Superior temporal gyrus (tissue), 1 donor: ENCODE data around the gene ZBTB20.

Experiments
- DNase-seq: peaks from one replicate; pipeline ENCODE4 v3.0.0-alpha.2; 2016; ENCODE audit errors: extremely low spot score

Gene ZBTB20

GRCh38 chr3:114490829-114491228 lies 656.3 kb downstream of the ZBTB20 start:
- DNase-seq, result no peak

- DNase-seq, result no peak
Observed at GRCh38 chr3:114487502-114487901, 659.6 kb downstream of the ZBTB20 start.

- no peak for DNase-seq
Observed at GRCh38 chr3:114484919-114485318, 662.2 kb downstream of the ZBTB20 start.

GRCh38 chr3:114481113-114481512 lies 666.0 kb downstream of the ZBTB20 start:
- no peak for DNase-seq

GRCh38 chr3:114480442-114480841 lies 666.6 kb downstream of the ZBTB20 start:
- no peak for DNase-seq

- no peak for DNase-seq
Observed at GRCh38 chr3:114478801-114479200, 668.3 kb downstream of the ZBTB20 start.

- no peak for DNase-seq
Observed at GRCh38 chr3:114476511-114476910, 670.6 kb downstream of the ZBTB20 start.

GRCh38 chr3:114471478-114471877 lies 675.6 kb downstream of the ZBTB20 start:
- DNase-seq, result no peak

- no peak for DNase-seq
Observed at GRCh38 chr3:114469070-114469469, 678.0 kb downstream of the ZBTB20 start.

GRCh38 chr3:114466816-114467215 lies 680.3 kb downstream of the ZBTB20 start:
- no peak for DNase-seq

GRCh38 chr3:114466251-114466650 lies 680.8 kb downstream of the ZBTB20 start:
- no peak for DNase-seq

- DNase-seq, result no peak
Observed at GRCh38 chr3:114464548-114464947, 682.5 kb downstream of the ZBTB20 start.

- DNase-seq, result no peak
Observed at GRCh38 chr3:114462750-114463149, 684.3 kb downstream of the ZBTB20 start.

- no peak for DNase-seq
Observed at GRCh38 chr3:114460459-114460858, 686.6 kb downstream of the ZBTB20 start.

- no peak for DNase-seq
Observed at GRCh38 chr3:114456742-114457141, 690.3 kb downstream of the ZBTB20 start.

- no peak for DNase-seq
Observed at GRCh38 chr3:114455432-114455831, 691.7 kb downstream of the ZBTB20 start.

GRCh38 chr3:114454551-114455251 lies 692.4 kb downstream of the ZBTB20 start:
- DNase-seq, result peak; percentile 74

- DNase-seq, result peak; percentile 70
Observed at GRCh38 chr3:114453361-114453780, 693.7 kb downstream of the ZBTB20 start.

- peak; percentile 55 for DNase-seq
Observed at GRCh38 chr3:114452937-114453336, 694.2 kb downstream of the ZBTB20 start.

- DNase-seq, result peak; percentile 81
Observed at GRCh38 chr3:114452256-114452655, 694.8 kb downstream of the ZBTB20 start.

GRCh38 chr3:114451561-114452018 lies 695.5 kb downstream of the ZBTB20 start:
- DNase-seq, result peak; percentile 93

GRCh38 chr3:114451051-114451451 lies 696.0 kb downstream of the ZBTB20 start:
- peak; percentile 83 for DNase-seq

GRCh38 chr3:114450008-114450596 lies 697.0 kb downstream of the ZBTB20 start:
- DNase-seq, result peak; percentile 80
